DMS153 treated with DMSO at 0.1 percent for 48 hours (cell line): ENCODE measurements around the gene NISCH.
"Not testable (repeated sequence)": the region's sequence is repeated elsewhere in the genome, so short reads cannot be mapped to it uniquely, and the experiment has no call there.

Experiments
- DNase-seq: peaks from one replicate; lab custom pipeline; 2025; ENCODE audit not compliant: unreplicated experiment; lab: John Stamatoyannopoulos, UW

Gene NISCH

DNA sequence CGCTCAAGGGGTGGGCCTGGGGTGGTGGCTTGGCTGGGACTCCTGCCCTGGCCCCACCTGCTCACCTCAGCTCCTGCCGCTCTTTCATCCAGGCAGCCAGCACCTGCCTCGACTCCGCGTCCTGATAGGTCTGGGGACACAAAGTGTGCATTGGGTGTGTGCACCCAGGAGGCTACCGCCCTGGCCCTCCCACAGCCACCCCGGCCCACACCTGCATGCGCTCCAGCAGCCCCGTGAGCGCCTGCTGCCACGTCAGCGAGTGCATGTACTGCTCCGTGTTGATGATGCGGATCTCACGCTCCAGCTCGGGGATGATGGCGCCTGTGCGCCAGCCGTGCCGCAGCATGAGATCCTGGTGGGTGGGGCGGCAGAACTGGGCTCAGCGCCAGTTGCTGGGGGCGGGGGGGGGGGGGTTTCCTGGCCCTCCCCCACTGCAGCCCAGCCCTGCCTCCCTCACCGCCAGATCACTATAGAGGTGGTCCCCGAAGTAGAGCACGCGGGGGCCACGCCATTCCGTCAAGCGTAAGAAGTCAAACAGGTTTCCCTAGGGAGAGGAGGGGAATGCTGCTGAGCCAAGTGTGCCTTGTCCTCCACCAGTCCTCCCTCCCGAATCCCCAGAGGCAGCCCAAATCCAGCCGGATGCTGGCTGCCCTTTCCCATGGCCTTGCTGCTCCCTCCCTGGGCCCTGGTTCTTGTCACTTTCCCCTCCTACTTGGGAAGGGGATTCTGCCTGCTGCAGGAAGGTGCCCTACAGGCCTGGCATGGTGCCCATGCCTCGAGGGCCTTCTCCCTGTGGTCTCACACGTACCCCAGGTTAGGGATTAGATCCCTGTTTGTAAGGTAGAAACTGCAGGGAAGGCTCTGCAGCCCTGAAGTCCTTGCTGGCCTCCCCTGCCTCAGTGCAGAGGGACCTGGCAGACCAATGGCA lies 69.6 kb downstream of the NISCH start:
- no peak for DNase-seq

DNA sequence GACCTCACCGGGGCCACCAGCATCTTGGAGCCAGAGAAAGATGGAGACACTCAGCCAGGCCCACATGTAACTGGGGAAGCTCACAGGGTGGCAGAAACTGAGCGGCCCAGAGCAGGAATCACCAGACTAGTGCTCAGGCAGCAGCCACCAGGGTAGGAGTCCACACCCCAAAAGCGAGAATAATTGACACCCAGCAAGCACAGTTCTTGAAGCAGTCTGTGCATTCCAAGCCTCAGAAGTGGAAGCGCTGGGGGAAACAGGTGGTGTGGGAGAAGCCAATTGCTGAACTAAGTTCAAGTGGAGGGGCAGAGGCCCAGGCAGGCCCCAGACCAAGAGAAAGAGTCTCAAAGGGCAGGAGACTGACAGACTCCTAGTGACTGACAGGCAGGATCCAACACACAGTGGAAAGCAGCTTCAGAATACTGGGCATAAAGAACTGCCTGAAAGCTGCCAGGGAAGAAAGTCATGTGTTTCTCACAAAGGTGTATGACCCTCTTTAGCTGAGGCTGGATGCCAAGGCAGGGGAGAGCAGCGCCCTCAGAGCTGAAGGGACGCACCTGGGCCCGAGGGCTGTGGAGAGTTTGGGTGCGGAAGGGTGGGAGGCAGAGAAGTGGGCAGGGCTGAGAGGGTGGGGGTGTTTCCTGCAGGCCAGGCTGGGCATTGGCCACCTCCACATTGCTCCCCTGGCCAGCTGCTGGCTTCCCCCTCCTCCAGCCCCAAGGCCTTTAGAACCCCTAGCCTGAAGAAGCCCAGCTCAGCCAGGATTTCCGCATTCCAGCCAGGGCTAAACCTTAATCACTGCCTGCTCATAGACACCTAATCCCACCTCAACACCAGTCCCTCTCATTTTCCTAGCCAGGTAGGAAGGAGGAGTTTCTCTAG lies 70.5 kb downstream of the NISCH start:
- no peak for DNase-seq

DNA sequence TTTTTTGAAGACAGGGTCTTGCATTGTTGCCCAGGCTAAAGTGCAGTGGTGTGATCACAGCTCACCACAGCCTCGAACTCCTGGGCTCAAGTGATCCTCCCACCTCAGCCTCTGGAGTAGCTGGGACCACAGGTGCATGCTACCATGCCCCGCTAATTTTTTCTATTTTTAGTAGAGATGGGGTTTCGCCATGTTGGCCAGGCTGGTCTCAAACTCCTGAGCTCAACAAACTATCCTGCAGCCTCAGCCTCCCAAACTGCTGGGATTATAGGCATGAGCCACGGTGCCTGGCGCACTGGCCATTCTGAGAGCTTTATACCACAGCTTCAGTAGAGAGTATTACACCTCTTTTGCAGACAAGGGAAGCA lies 71.3 kb downstream of the NISCH start:
- DNase-seq, result not testable (repeated sequence)

DNA sequence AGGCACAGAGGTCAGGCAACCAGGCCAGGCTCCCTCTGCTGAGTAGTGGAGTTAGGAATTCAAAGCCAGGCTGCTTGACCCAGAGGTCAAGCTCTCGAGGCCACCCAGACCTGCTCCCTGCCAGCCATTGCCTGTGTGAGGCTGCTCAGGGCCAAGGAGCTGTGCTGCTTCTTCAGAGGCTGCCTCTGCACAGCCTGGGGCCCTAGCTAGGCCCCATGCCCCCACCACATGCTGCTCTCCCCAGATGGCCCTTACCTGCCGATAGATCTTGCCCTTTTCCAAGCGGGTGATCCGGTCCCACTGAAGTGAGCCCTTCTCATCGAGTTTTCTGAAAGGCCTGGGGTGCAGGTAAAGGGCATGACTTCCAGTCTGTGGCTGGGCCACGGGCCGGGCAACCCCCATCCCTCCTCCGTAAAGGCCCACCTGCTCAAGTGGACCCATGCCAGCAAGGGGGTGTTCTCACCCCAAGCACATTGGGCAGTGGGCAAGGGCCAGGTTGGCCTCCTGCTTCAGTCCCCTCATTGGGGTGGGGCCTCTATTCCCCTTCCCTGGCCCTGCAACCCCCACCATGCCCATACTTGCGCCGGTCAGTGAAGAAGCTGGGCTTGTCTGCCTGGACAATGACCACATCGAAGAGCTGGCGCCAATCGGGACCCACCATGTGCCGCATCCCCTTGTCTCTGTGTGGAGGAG lies 71.8 kb downstream of the NISCH start:
- no peak for DNase-seq

DNA sequence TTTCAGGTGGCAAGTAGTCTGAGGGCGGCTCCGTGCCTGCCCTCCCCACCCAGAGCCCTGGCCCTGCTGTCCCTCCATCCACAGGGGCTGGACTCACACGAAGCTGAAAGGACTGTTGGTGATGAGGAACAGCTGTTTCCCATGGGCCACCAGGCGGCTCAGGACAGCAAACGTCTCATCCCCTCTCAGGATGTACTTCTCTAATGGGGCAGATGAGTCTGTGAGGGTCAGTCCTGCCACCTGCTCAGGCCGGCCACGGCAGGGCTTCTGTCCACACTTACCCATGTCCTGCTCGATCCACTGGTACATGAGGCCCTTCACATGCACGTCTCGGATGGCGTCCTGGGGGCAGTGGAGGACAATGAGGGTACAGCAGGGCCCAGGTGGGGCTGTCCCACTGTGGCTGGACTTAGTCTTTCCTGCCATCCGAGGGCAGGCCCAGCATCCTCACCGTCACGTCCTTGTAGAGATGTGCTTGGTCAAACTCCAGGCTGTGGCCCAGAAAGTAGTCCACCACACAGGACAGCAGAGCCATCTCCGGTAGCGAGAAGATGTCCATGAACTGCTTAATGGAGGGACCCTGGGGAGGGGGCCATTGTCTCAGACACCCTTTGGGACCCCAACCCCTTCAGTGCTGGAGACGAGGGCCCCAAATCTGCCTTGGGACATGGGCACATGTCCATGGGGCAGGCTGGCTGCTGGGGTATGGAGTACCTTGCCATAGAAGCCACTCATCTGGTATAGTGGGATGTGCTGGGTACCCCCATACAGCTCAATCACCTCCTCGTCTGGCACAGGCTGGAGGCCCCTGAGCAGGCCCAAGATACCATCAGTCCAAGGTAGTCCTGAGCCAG lies 72.6 kb downstream of the NISCH start:
- no peak for DNase-seq

DNA sequence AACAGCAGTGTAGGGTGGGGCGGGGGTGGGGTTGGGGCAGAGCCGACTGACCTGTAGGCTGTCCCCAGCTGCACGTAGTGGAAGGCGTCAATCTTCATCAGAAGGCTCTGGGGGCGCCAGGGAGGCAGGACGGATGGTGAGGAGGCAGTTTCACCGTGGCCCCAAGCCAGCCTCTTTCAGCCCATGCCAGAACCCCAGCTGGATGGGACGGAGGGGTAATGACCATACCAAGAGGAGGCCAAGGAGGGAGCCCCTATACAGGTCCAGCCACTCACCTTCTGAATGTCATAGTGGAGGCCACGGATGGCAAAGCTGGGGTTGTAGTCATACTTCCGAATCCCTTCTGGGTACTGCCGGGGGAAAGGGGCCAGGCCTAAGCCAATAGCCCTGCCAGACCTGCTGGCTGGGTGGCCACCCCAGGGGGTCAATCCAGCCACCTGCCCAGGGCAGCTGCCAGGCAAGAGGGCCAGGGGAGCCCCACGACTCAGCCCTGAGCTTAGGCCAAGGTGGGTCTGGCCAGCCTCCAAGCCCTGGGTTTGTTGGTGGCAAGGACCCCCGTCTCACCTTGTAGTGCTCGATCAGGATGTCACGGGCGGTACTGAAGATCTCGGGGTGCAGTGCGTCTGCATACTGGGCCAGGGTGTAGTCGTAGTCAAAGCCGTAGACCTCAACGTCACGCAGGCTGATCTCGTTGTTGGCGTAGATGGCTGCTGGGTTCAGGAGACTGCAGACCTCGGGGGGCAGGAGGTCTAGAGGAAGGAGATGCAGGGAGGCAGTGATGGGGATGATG lies 73.4 kb downstream of the NISCH start:
- DNase-seq, result no peak

DNA sequence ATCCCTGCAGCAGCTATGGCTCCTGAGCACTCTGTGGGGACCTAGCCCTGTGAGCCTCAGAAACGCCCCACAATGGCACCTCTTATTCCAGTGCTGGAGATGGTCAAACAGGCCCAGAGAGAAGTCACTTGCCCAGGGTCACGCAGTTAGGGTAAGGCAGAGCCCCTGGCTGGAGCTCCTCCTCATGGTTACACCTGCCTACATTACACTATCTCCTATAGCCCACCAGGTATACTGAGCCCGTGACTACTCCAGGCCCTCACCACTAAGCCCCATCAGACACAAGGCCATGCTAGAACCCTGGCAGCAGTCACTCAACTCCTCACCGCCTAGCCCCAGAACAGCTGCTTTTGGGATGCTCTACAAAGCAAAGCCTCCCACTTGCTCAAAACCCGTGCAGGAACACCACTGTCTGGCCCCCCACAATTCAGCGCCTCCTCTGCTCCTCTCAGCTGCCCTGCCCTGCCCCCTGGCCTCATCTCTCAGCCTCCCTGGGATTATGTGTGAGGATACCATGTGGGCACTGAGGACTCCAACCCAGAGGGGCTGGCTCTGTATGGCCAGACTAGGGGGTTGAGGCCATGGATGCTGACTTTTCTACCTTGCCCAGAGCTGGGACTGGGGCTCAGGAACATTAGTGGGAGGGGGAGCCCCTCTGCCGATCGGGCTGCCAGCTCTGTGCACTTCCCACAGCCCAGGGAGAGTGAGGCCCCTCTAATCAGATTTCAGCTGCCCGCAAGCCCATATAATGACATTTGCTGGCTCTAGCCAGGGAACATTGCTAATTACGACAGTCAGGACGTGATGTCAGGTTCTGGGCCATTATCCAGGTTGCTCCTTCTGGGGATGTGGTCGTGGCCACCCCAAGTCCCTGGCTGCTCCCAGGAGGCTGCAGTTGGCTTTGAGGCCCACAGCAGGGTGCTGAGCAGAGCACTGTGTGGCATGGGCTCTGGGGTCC lies 74.3 kb downstream of the NISCH start:
- DNase-seq, result no peak

DNA sequence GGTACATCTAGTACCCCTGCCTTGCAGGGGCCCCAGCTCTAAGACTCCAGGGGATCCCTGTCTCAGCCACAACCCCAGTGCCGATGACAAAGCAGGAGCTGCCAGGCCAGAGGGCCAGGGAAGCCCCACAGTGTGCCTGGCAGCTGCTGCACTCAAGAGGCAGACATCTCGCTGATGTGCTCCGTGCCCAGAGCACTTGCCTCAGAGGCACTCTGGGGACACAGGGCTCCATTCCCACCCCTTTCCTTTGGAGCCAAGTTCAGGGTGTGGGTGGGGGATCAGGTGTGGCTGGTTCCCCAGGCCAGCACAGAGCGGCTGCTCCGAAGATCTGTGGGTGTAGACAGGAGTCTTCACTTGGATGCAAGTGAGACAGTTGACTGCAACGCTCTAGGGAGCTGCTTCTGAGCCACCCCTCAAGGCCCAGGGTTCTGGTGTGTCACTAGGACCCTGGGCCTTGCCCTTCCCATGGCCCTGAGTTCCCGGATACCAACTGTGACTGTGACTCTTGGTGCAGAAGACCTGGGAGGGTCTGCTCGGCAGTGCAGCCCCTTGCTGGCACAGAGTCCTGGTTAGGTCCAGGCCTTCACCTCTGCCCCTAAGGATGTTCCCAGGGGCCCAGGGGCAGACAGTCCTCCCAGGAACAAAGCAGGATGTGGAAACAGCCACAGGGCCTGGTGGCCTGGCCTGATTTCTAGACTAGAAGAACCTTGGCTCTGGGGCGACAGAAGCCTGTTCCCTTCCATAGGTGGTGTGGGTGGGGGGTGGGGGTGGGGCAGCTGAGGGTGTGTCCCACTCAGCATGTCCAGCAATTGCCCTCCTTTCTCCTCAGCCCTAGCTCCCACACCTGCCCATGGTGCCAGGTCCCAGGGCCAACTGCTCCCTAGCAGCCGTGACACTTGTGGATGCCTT lies 75.8 kb downstream of the NISCH start:
- no peak for DNase-seq

DNA sequence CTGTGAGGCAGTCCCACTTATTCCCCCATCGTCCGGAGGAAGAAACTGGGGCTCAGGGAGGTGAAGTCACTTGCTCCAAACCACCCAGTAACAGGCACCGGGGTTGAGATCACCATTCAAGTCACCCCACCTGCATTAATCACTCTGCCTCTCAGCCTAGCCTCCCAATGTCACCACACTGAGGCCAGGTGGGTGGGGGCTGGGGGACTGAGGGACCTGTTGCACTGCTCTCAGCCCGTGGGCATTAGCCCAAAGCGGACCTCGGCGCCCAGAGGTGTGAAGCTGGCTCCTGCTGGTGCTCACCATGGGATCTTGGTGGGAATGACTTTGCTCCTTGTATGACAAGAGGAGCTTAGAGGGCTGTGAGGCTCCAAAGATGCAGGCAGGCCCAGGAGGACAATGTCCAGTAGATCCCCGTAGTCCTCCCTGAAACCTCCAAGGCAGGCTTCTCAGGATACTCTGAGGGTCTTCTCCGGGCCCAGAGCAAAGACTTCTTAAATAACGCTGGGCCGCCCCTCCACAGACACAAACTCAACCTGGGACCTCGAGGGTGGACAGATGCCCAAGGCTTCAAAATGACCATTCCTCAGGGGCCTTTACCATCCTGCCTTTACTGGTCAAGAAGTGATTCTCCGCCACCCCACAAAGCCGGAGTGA lies 76.6 kb downstream of the NISCH start:
- no peak for DNase-seq

DNA sequence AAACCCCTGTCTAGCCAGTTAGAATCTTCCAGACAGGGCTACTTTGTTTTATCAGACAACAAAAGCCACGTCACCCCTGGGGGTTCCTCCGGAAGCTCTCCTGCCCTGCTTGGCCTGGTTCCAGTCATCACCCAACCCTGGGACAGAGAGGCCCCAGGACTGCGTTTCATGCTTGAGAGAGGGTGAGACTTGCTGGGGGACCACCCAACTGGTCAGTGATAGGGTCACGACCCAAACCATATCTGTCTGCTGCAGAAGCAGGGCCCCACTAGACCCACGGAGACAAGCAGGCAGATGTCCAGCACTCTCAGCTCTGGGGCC lies 77.1 kb downstream of the NISCH start:
- no peak for DNase-seq

DNA sequence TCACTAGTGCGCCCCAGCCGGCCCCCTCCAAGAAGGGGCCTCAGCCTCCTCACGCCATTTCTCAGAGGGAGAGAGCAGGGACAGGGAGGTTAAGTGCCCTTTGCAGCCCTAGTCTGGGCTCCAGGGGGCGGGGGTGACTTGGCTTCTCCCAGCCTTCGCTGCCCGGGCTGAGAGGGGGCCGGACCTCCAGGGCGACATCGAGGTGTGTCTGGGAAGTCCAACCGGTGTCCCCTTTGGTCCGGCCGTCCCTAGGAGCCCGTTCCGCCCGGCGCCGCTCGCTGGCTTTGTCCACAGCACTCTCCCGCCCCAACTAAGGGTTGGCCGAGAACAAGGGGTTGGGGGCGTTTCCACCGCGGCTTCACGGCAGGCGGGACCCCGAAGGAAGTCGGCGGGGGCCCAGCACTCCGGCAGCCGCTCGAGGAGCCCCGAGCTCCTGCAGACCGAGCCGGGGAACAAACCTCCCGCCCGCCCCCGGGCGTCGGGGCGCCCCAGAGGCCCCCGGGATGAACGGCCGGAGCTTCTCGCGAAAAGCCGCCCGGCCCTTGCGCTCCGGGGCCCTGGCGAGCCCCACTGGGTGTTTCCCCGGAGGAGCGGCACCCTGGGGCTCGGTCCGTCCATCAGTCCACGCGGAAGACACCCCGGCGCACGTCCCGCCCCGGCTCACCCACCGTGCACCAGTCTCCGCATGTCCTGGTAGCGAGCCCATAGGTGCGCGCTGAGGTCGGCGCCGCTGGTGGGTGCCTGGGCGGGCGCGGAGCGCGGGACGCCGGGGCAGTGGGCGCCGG lies 77.6 kb downstream of the NISCH start:
- no peak for DNase-seq

DNA sequence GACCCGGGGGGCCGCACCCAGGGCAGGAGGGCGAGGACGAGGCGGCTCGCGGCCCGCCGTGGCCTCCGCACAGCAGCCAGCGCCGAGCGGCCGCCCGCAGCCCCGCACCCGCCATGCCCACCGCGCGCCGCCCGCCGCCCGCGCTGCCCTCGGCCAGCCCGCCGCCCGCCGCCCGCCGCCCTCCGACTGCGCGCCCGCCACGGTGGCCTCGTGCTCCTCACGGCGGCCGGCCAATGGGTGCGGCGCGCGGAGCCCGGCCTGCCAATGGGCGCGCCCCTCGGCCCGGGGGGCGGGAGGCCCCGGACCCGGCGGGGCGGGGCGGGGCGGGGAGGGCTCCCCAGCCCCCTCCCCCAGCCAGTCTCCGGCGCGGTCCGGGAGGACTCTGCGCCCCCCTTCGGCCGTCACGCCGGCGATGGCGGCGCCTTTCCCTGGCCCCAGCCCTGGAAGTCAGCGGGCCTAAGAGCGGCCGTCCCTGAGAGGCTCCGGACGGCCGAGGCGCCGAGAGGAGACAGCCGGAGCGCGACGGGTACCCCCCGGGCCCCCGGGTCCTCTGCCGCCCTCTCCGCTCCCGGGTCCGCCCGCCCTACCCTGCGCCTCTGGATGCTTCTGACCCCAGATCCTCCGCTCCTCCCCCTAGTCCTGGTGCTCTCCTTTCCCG lies 78.3 kb downstream of the NISCH start, which contains the start of gene NT5DC2:
NT5DC2 (minus strand) TSS at position 235 of the 658 bp plus-strand sequence; CDS start at position 115, 120 bp downstream.
- peak; percentile 3 for DNase-seq

DNA sequence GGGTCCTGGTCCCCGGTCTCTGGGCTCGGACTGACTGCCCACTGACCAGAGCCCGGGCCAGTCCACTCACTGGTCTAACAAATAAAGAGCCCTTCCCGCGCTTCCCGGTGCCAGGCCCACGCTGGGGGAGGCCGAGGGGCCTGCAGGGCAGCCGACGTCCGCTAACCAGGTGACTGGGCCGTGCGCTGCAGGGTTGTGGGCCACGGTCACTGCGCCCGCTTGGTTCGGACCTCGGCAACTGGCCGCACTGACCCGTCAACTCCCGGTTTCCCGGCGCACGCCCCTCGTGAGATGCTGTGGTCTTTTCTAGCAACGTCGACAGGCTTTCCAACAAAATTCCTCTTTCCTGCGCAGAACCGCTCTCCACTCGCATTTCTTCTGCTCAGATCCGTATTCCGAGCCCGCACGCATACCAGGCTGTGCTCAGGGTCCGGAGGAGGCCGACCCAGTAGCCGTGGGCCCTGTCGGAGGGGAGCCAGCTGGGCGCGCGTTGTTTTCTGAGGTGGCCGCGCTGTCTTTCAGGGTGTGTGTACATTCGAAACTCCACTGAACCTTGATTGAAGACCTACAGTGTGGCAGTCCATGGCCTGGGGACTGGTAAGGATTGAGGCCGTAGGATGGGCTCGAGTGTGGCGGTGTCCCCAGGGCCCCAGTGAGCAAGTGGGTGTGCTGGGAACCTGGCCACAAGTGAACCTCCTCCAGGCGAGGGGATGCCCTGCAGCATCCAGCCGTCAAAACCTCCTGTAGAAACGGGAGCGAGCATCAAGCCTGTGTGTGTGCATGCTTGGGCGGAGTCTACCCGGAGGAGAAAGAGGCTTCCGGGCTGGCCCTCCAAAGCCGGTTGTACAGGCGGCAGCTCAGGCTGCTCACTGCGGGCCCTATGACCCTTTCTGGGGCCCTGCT lies 79.1 kb downstream of the NISCH start:
- peak; percentile 18 for DNase-seq

DNA sequence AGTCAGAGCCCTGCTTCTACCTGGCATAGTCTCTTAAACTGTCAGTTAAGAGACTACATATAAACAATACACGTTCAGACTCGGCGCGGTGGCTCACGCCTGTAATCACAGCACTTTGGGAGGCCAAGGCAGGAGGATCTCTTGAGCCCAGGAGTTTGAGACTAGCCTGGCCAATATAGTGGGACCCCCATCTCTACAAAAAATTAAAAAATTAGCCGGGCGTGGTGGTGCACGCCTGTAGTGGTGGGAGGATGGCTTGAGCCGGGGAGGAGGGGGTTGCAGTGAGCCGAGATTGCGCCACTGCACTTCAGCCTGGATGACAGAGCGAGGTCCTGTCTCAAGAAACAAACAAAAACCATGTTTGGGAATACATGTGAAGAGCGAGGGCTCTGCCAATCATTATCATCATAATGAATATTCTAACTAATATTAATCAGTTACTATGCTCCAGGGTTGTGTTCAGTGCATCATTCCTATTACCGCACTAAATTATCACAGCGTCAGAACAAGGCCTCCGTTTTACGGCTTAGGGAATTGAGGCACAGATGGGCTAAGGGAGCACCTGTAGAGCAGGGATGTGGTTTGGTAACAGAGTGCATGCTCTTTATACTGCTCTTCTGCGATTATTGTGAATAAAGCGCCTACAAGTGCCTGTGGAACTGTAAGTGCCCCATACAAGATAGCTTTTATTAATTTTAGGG lies 80.2 kb downstream of the NISCH start:
- DNase-seq, result no peak
